ENCODE data around the gene HMGN2. TPM values are rescaled to one million over a fixed set of nuclear protein-coding genes. Genes with fewer than 3 reads are reported as not detected.
"Not testable (repeated sequence)": the region's sequence is repeated elsewhere in the genome, so short reads cannot be mapped to it uniquely, and the experiment has no call there.

The HMGN2 gene
- total RNA-seq, 1 donor from 2014 or later, result 446 TPM

GRCh38 chr1:26500488-26501175 is 28.4 kb downstream of the HMGN2 start:
- peak; percentile 86 for DNase-seq (ENCODE audit: low spot score, unreplicated experiment)
- peak; percentile 7 for TF ChIP-seq CTCF (IDR thresholded peaks at IDR 0.05; ENCODE audit: unreplicated experiment)
- Mint-ChIP-seq H3K9me3 (ENCODE audit: low read depth) (no peaks in the 10 kb centered on the region), H3K36me3 (ENCODE audit: insufficient read depth) (no peaks in the 10 kb centered on the region), H3K4me3 (ENCODE audit: low read depth) (peak overlapping the region; percentile 80), H3K27ac (peak overlapping the region; percentile 95), H3K4me1 (ENCODE audit: low read depth) (no peaks in the 10 kb centered on the region), H3K27me3 (peaks cover 7% of the 10 kb centered on the region)

GRCh38 chr1:26510711-26511110 is 38.5 kb downstream of the HMGN2 start:
- not testable (repeated sequence) for H3K4me1 Mint-ChIP-seq (ENCODE audit: low read depth); H3K9me3 Mint-ChIP-seq (ENCODE audit: low read depth); H3K27ac Mint-ChIP-seq; H3K27me3 Mint-ChIP-seq; H3K4me3 Mint-ChIP-seq (ENCODE audit: low read depth); H3K36me3 Mint-ChIP-seq (ENCODE audit: insufficient read depth); DNase-seq (ENCODE audit: low spot score, unreplicated experiment)

- H3K36me3 Mint-ChIP-seq (ENCODE audit: insufficient read depth); DNase-seq (ENCODE audit: low spot score, unreplicated experiment); H3K27me3 Mint-ChIP-seq; H3K27ac Mint-ChIP-seq; H3K4me1 Mint-ChIP-seq (ENCODE audit: low read depth); H3K9me3 Mint-ChIP-seq (ENCODE audit: low read depth); H3K4me3 Mint-ChIP-seq (ENCODE audit: low read depth): not testable (repeated sequence)
These were observed 43.6 kb downstream of the HMGN2 start for GRCh38 chr1:26515836-26516235.

- no peaks in the 10 kb centered on the region for H3K4me1 Mint-ChIP-seq (ENCODE audit: low read depth)
- peaks cover 10% of the 10 kb centered on the region for H3K27me3 Mint-ChIP-seq
- no peak overlapping the region for H3K4me3 Mint-ChIP-seq (ENCODE audit: low read depth)
These were observed 44.9 kb downstream of the HMGN2 start for GRCh38 chr1:26516987-26517765.

GRCh38 chr1:26517766-26518049 is 45.5 kb downstream of the HMGN2 start:
- TF ChIP-seq CTCF (IDR thresholded peaks at IDR 0.05; ENCODE audit: unreplicated experiment), result no peak
- no peak for DNase-seq (ENCODE audit: low spot score, unreplicated experiment)
- Mint-ChIP-seq H3K9me3 (ENCODE audit: low read depth) (no peaks in the 10 kb centered on the region), H3K36me3 (ENCODE audit: insufficient read depth) (no peaks in the 10 kb centered on the region), H3K4me1 (ENCODE audit: low read depth) (no peaks in the 10 kb centered on the region), H3K4me3 (ENCODE audit: low read depth) (no peak overlapping the region), H3K27ac (no peak overlapping the region), H3K27me3 (peaks cover 12% of the 10 kb centered on the region)

More at GRCh38 chr1:26516987-26517765, 44.9 kb downstream of the HMGN2 start:
- Mint-ChIP-seq H3K27ac (no peak overlapping the region), H3K36me3 (ENCODE audit: insufficient read depth) (no peaks in the 10 kb centered on the region), H3K9me3 (ENCODE audit: low read depth) (no peaks in the 10 kb centered on the region)
- no peak for DNase-seq (ENCODE audit: low spot score, unreplicated experiment)
- TF ChIP-seq CTCF (IDR thresholded peaks at IDR 0.05; ENCODE audit: unreplicated experiment), result no peak

GRCh38 chr1:26518355-26518754 is 46.1 kb downstream of the HMGN2 start:
- Mint-ChIP-seq H3K4me1 (ENCODE audit: low read depth) (no peaks in the 10 kb centered on the region), H3K27ac (no peak overlapping the region), H3K4me3 (ENCODE audit: low read depth) (no peak overlapping the region), H3K27me3 (peaks cover 13% of the 10 kb centered on the region), H3K9me3 (ENCODE audit: low read depth) (no peaks in the 10 kb centered on the region), H3K36me3 (ENCODE audit: insufficient read depth) (no peaks in the 10 kb centered on the region)
- no peak for DNase-seq (ENCODE audit: low spot score, unreplicated experiment)
- TF ChIP-seq CTCF (IDR thresholded peaks at IDR 0.05; ENCODE audit: unreplicated experiment), result no peak

Measured in progenitor cell of endocrine pancreas (in vitro differentiated cells).